B cell (primary cell): ENCODE measurements around the gene NKAIN2. TPM values are rescaled to one million over a fixed set of nuclear protein-coding genes. Genes with fewer than 3 reads are reported as not detected.

Experiments used
- ATAC-seq: fragments of 200-7000 bp; cut with Tn5 transposase; one replicate; pipeline ENCODE4 v1.10.0; 2021; ENCODE audit warnings: low read depth, mild to moderate bottlenecking, moderate number of reproducible peaks, moderate library complexity
- CTCF ChIA-PET: fragments of 350-600 bp; sonication (Branson Sonifier 250); formaldehyde crosslinking; loops from one replicate; lab custom pipeline; 2021; ENCODE audit warnings: antibody characterized with exemption, inconsistent platforms; lab: Charles Lee
- POLR2A ChIA-PET: fragments of 350-600 bp; sonication (Branson Sonifier 250); formaldehyde crosslinking; loops from one replicate; lab custom pipeline; 2021; ENCODE audit warnings: antibody characterized with exemption; lab: Charles Lee
- DNase-seq: peaks from one replicate; pipeline ENCODE4 v3.0.0; 2013
- H2AFZ ChIP-seq: 2 replicates; pipeline ENCODE4 v1.6.1; 2012; ENCODE audit warnings: mild to moderate bottlenecking, low read depth, low read length; ENCODE audit not compliant: insufficient read depth, poor library complexity, severe bottlenecking
- H3K27ac ChIP-seq, 2 donors: 1 replicate in 1 of 2; 2 replicates in 1 of 2; pipeline ENCODE4 v1.5.1; 2012 to 2013; ENCODE audit warnings: low read length in 2 of 2, mild to moderate bottlenecking in 2 of 2, moderate library complexity in 1 of 2
- H3K27me3 ChIP-seq, 4 experiments: fragments of 200-600 bp in 1 of 4; sonication (generic) in 1 of 4; replicated peaks in 1 of 4; 1 replicate in 2 of 4; 2 replicates in 2 of 4; pipeline versions ENCODE4 v1.6.1 to v1.7.0; 2013 to 2016; ENCODE audit warnings: low read length in 3 of 4, mild to moderate bottlenecking in 2 of 4, mixed read lengths in 1 of 4, moderate library complexity in 1 of 4; ENCODE audit not compliant: insufficient read depth in 4 of 4, control insufficient read depth in 3 of 4; ENCODE audit errors: control extremely low read depth in 1 of 4
- H3K36me3 ChIP-seq, 2 experiments: replicated peaks in 1 of 2; 1 replicate in 1 of 2; 2 replicates in 1 of 2; pipeline versions ENCODE4 v1.6.1 to v1.7.1; 2013; ENCODE audit warnings: low read length in 1 of 2; ENCODE audit not compliant: insufficient read depth in 2 of 2, control insufficient read depth in 1 of 2; ENCODE audit errors: control extremely low read depth in 1 of 2, extremely low read depth in 1 of 2
- H3K4me1 ChIP-seq, 2 donors: fragments of 200-600 bp in 1 of 2; sonication (generic) in 1 of 2; 1 replicate in 1 of 2; 2 replicates in 1 of 2; pipeline versions ENCODE4 v1.5.1 to v1.6.1; 2013 to 2017; ENCODE audit warnings: low read length in 2 of 2; ENCODE audit not compliant: control insufficient read depth in 2 of 2, insufficient read depth in 2 of 2
- H3K4me2 ChIP-seq: replicated peaks from 2 replicates; pipeline ENCODE3; 2012; ENCODE audit warnings: mild to moderate bottlenecking, low read depth, low read length; ENCODE audit not compliant: poor library complexity, severe bottlenecking
- H3K4me3 ChIP-seq, 5 experiments: fragments of 200-600 bp in 1 of 5; sonication (generic) in 1 of 5; 1 replicate in 3 of 5; 2 replicates in 2 of 5; pipeline versions ENCODE4 v1.5.1 to v1.7.0; 2011 to 2016; ENCODE audit warnings: low read length in 4 of 5, mild to moderate bottlenecking in 4 of 5, low read depth in 2 of 5, control low read depth in 1 of 5, moderate library complexity in 1 of 5; ENCODE audit not compliant: insufficient read depth in 1 of 5; ENCODE audit errors: control extremely low read depth in 1 of 5, extremely low read depth in 1 of 5
- H3K79me2 ChIP-seq: fragments of 200-600 bp; sonication (generic); one replicate; pipeline ENCODE4 v1.6.0; 2016; ENCODE audit warnings: low read length; ENCODE audit not compliant: control insufficient read depth, insufficient read depth
- H3K9ac ChIP-seq: fragments of 200-600 bp; sonication (generic); 2 replicates; pipeline ENCODE4 v1.6.1; 2017; ENCODE audit warnings: mild to moderate bottlenecking, low read length, moderate library complexity
- H3K9me3 ChIP-seq, 3 donors: one replicate each; pipeline versions ENCODE4 v1.6.1 to v1.7.1; 2013; ENCODE audit warnings: low read length in 2 of 3; ENCODE audit not compliant: control insufficient read depth in 2 of 3, insufficient read depth in 1 of 3; ENCODE audit errors: control extremely low read depth in 1 of 3
- H4K20me1 ChIP-seq: 2 replicates; pipeline ENCODE4 v1.6.0; 2012; ENCODE audit warnings: mild to moderate bottlenecking, low read length; ENCODE audit not compliant: insufficient read depth, control insufficient read depth, poor library complexity, severe bottlenecking
- H3K27ac Mint-ChIP-seq: one replicate; pipeline ENCODE4 v1.8.0; 2021; ENCODE audit warnings: mixed read lengths
- H3K27me3 Mint-ChIP-seq: one replicate; pipeline ENCODE4 v1.8.0; 2021; ENCODE audit warnings: mixed read lengths
- H3K4me1 Mint-ChIP-seq: one replicate; pipeline ENCODE4 v1.8.0; 2021; ENCODE audit warnings: mixed read lengths
- H3K4me3 Mint-ChIP-seq: one replicate; pipeline ENCODE4 v1.8.0; 2021; ENCODE audit warnings: mixed read lengths
- H3K9me3 Mint-ChIP-seq: one replicate; pipeline ENCODE4 v1.8.0; 2022; ENCODE audit warnings: mixed read lengths; ENCODE audit not compliant: insufficient read depth
- CTCF ChIP-seq: fragments of 200-600 bp; IDR thresholded peaks from one replicate; pipeline ENCODE4 v1.8.0; 2022; ENCODE audit warnings: antibody characterized with exemption, mild to moderate bottlenecking
- EZH2 ChIP-seq: IDR thresholded peaks from 2 replicates; pipeline ENCODE4 v1.6.1; 2012; ENCODE audit warnings: borderline replicate concordance, low read depth, mild to moderate bottlenecking, moderate library complexity, low read length; ENCODE audit not compliant: insufficient read depth, poor library complexity, severe bottlenecking
- WGBS: methylation state at CpG from one replicate; pipeline ENCODE4 v1.1.5; 2013; ENCODE audit warnings: missing lambda C conversion rate; ENCODE audit not compliant: insufficient coverage; 5-methylcytosine and 5-hydroxymethylcytosine counted together
- intact Hi-C: fragments of 100-400 bp; cut with micrococcal nuclease; formaldehyde crosslinking; loops from one replicate; pipeline ENCODE4 v1.10.0; 2022
- polyA plus RNA-seq: library from polyadenylated mRNA; depleted of rRNA; stranded (reverse); fragments of >200 nt; gene quantifications from 2 replicates; pipeline ENCODE4 v1.2.3, GENCODE V29; 2012
- total RNA-seq, 2 donors: library from RNA; stranded (reverse); fragments of 120-200 nt in 1 of 2; gene quantifications; 1 replicate in 1 of 2; 2 replicates in 1 of 2; pipeline versions ENCODE4 v1.2.3 to v1.2.4, GENCODE V29; 2013 to 2022

Gene NKAIN2
- total and polyA plus RNA-seq, 2 donors (not counting 1 experiment from before 2014, with no cell fraction given) = not detected

GRCh38 chr6:124052120-124052519, 248.5 kb downstream of the NKAIN2 start:
- H3K27ac ChIP-seq = no peak overlapping the region
- DNase-seq = no peak
- Mint-ChIP-seq H3K4me3 (no peak overlapping the region), H3K9me3 (no peaks in the 10 kb centered on the region), H3K27ac (no peak overlapping the region), H3K27me3 (no peaks in the 10 kb centered on the region), H3K4me1 (no peaks in the 10 kb centered on the region)
- H3K9ac ChIP-seq = no peak overlapping the region
- no peaks in the 10 kb centered on the region for H3K27me3 ChIP-seq
- TF ChIP-seq EZH2 = no peak
- TF ChIP-seq CTCF = no peak
- ATAC-seq = no peak
- no peak overlapping the region for H2AFZ ChIP-seq
- H3K79me2 ChIP-seq = no peaks in the 10 kb centered on the region
- no peaks in the 10 kb centered on the region for H3K9me3 ChIP-seq
- no peaks in the 10 kb centered on the region for H3K4me1 ChIP-seq
- no peak overlapping the region for H3K4me3 ChIP-seq
- WGBS = no CpG with 5 or more reads among the region's 5 CpGs
- no peaks in the 10 kb centered on the region for H3K36me3 ChIP-seq
- CTCF ChIA-PET = no interaction called here
- H4K20me1 ChIP-seq = no peaks in the 10 kb centered on the region
- intact Hi-C loops = no loop called here
- no peak overlapping the region for H3K4me2 ChIP-seq
- POLR2A ChIA-PET = no interaction called here

GRCh38 chr6:124053315-124053714, 249.7 kb downstream of the NKAIN2 start:
- ATAC-seq = no peak
- intact Hi-C loops = no loop called here

More at GRCh38 chr6:124053315-124053714, 249.7 kb downstream of the NKAIN2 start:
- no peaks in the 10 kb centered on the region for H3K4me1 ChIP-seq
- no peak overlapping the region for H3K27ac ChIP-seq
- H3K4me3 Mint-ChIP-seq = no peak overlapping the region
- no peak overlapping the region for H2AFZ ChIP-seq
- H3K9me3 ChIP-seq = no peaks in the 10 kb centered on the region
- H3K4me3 ChIP-seq = no peak overlapping the region
- ChIA-PET CTCF (no interaction called here), POLR2A (no interaction called here)
- WGBS = 100% methylated on average over 1 of the region's 2 CpGs
- H3K27me3 Mint-ChIP-seq = no peaks in the 10 kb centered on the region
- no peaks in the 10 kb centered on the region for H3K9me3 Mint-ChIP-seq
- H3K36me3 ChIP-seq = no peaks in the 10 kb centered on the region
- H3K27me3 ChIP-seq = no peaks in the 10 kb centered on the region
- DNase-seq = no peak
- H3K9ac ChIP-seq = no peak overlapping the region
- H3K79me2 ChIP-seq = no peaks in the 10 kb centered on the region
- no peak overlapping the region for H3K4me2 ChIP-seq
- no peak overlapping the region for H3K27ac Mint-ChIP-seq
- no peaks in the 10 kb centered on the region for H3K4me1 Mint-ChIP-seq
- TF ChIP-seq CTCF (no peak), EZH2 (no peak)
- no peaks in the 10 kb centered on the region for H4K20me1 ChIP-seq
